Spleen (tissue), 11 donors: Measurements from ENCODE around the gene CFAP90. TPM values are rescaled to one million over a fixed set of nuclear protein-coding genes. Genes with fewer than 3 reads are reported as not detected.
A peak's percentile ranks its signal among the peaks of the same experiment; 100 is the strongest.

ENCODE experiments used
- DNase-seq: peaks from one replicate; pipeline ENCODE4 v3.0.0-alpha.2; 2020
- H3K27ac ChIP-seq, 8 donors: fragments of 200-600 bp; sonication (generic) in 7 of 8; 1 replicate in 4 of 8; 2 replicates in 4 of 8; pipeline versions ENCODE4 v1.5.0 to v1.8.0; 2016 to 2021; ENCODE audit warnings: inconsistent platforms in 4 of 8, mild to moderate bottlenecking in 4 of 8, moderate library complexity in 1 of 8
- H3K27me3 ChIP-seq, 7 donors: fragments of 200-600 bp; sonication (generic) in 6 of 7; replicated peaks in 1 of 7; 1 replicate in 4 of 7; 2 replicates in 3 of 7; pipeline versions ENCODE4 v1.5.0 to v1.8.0; 2016 to 2021; ENCODE audit warnings: inconsistent platforms in 3 of 7, mild to moderate bottlenecking in 1 of 7
- H3K36me3 ChIP-seq, 6 donors: fragments of 200-600 bp; sonication (generic) in 5 of 6; 1 replicate in 4 of 6; 2 replicates in 2 of 6; pipeline versions ENCODE4 v1.5.0 to v1.8.0; 2016 to 2021; ENCODE audit warnings: inconsistent platforms in 2 of 6
- H3K4me1 ChIP-seq, 6 donors: fragments of 200-600 bp; sonication (generic) in 5 of 6; 1 replicate in 3 of 6; 2 replicates in 3 of 6; pipeline versions ENCODE4 v1.5.0 to v1.8.0; 2016 to 2021; ENCODE audit warnings: inconsistent platforms in 3 of 6
- H3K4me3 ChIP-seq, 8 donors: fragments of 200-600 bp; sonication (generic) in 7 of 8; 1 replicate in 4 of 8; 2 replicates in 4 of 8; pipeline versions ENCODE4 v1.5.0 to v1.8.0; 2016 to 2021; ENCODE audit warnings: inconsistent platforms in 4 of 8, mild to moderate bottlenecking in 4 of 8, moderate library complexity in 2 of 8
- H3K9me3 ChIP-seq, 8 donors: fragments of 200-600 bp; sonication (generic) in 7 of 8; 1 replicate in 4 of 8; 2 replicates in 4 of 8; pipeline versions ENCODE4 v1.5.0 to v1.8.0; 2016 to 2021; ENCODE audit warnings: inconsistent platforms in 4 of 8
- CTCF ChIP-seq, 11 experiments: fragments of 200-600 bp in 7 of 11; fragments of 450-650 bp in 4 of 11; sonication (generic) in 4 of 11; IDR thresholded peaks in 8 of 11; conservative IDR thresholded peaks in 3 of 11; 1 replicate in 7 of 11; 2 replicates in 4 of 11; pipeline versions ENCODE4 v1.4.0 to v1.8.0; 2016 to 2021; ENCODE audit warnings: antibody characterized with exemption in 11 of 11, inconsistent platforms in 4 of 11, mild to moderate bottlenecking in 1 of 11
- POLR2A ChIP-seq, 3 donors: fragments of 450-650 bp; IDR thresholded peaks; one replicate each; pipeline ENCODE4 v1.5.1; 2017; ENCODE audit warnings: antibody characterized with exemption in 3 of 3, mild to moderate bottlenecking in 1 of 3
- POLR2AphosphoS5 ChIP-seq, 3 donors: sonication (generic); formaldehyde crosslinking; IDR thresholded peaks; one replicate each; pipeline ENCODE4 v1.5.1; 2017; ENCODE audit warnings: antibody characterized with exemption in 3 of 3
- WGBS, 5 donors: extraction: QIAGEN DNeasy Blood & Tissue Kit in 3 of 5; methylation state at CpG; one replicate each; pipeline versions ENCODE4 v1.1.5 to v1.1.7; 2013 to 2018; 5-methylcytosine and 5-hydroxymethylcytosine counted together
- intact Hi-C: fragments of 100-400 bp; cut with DNase I; formaldehyde crosslinking; loops from one replicate; pipeline ENCODE4 v1.15.0; 2023; ENCODE audit warnings: low total_unique reads
- polyA plus RNA-seq, 3 donors: library from polyadenylated mRNA; stranded (reverse); fragments of 200-250 nt; gene quantifications; one replicate each; pipeline ENCODE4 v1.2.1, GENCODE V29; 2013
- total RNA-seq, 7 donors: library from RNA; depleted of rRNA in 3 of 7; stranded (reverse); fragments of >200 nt in 3 of 7; fragmentation: NEBNext Ultra II Directional in 4 of 7; extraction: Animal tissue kit (Norgen Biotek cat#: 25700) in 4 of 7; gene quantifications; one replicate each; pipeline versions ENCODE4 v1.1.0 to v1.2.1, GENCODE V29; 2016 to 2021
- donor health status: healthy with polysubstance abuse.
- donor health status: DM: no; HTN: no; CAD: no; lungs with moderate emphysema.
- donor health status: DM: no; HTN: no; CAD: no.
- donor health status: Bipolar disorder and iron deficiency.
- donor health status: healthy.
- donor health status: DM: no; HTN: no; CAD: no.
- donor health status: DM: yes; HTN: yes; CAD: no.

CFAP90 gene
- total and polyA plus RNA-seq, 10 donors: 0.17 to 0.60 (median 0.27) TPM; not detected in 7

DNA sequence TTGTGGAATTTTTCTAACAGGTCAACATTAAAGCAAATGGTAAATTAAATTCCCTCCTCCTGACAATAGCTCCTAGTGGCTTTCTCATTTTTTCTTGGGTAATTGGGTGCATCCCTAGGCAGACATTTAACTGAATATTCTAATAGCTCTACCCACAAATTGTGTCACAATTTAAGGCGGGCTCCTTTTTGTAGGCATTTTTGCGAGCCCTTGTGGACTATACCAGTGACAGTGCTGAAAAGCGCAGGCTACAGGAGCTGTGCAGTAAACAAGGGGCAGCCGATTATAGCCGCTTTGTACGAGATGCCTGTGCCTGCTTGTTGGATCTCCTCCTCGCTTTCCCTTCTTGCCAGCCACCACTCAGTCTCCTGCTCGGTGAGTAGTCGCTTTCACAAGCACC lies 38.0 kb upstream of the CFAP90 start:
- Histone ChIP-seq H3K27me3 (no peaks in the 10 kb centered on the region), H3K4me3 (no peak overlapping the region), H3K27ac (no peak overlapping the region), H3K36me3 (peaks cover 2 to 96% (median 73%) of the 10 kb centered on the region in 6 donors), H3K9me3 (no peaks in the 10 kb centered on the region), H3K4me1 (peaks cover 0 to 8% (median 2%) of the 10 kb centered on the region in 6 donors)
- WGBS, 5 donors: 87 to 96% (median 94%) methylated on average over 9 of the region's 9 CpGs
- intact Hi-C loops: no loop called here
- TF ChIP-seq POLR2AphosphoS5 (IDR thresholded peaks at IDR 0.05) (no peak), POLR2A (IDR thresholded peaks at IDR 0.05) (no peak), CTCF (IDR thresholded peaks at IDR 0.05 in 8 of 11, conservative IDR thresholded peaks at IDR 0.05 in 3 of 11) (no peak)
- DNase-seq: no peak

- Histone ChIP-seq H3K27ac (no peak overlapping the region), H3K36me3 (peaks cover 2 to 96% (median 74%) of the 10 kb centered on the region in 6 donors), H3K4me1 (peaks cover 0 to 14% (median 2%) of the 10 kb centered on the region in 6 donors), H3K4me3 (no peak overlapping the region), H3K9me3 (no peaks in the 10 kb centered on the region), H3K27me3 (no peaks in the 10 kb centered on the region)
- 68 to 77% (median 72%) methylated on average over 7 of the region's 7 CpGs for WGBS, 5 donors
- DNase-seq: no peak
- TF ChIP-seq POLR2AphosphoS5 (IDR thresholded peaks at IDR 0.05) (no peak), CTCF (IDR thresholded peaks at IDR 0.05 in 8 of 11, conservative IDR thresholded peaks at IDR 0.05 in 3 of 11) (peak in 10 of 11 experiments; percentile 14 to 62 (median 40)), POLR2A (IDR thresholded peaks at IDR 0.05) (no peak)
- intact Hi-C loops: no loop called here
Observed at GRCh38 chr5:7886849-7887475, 36.0 kb upstream of the CFAP90 start.

GRCh38 chr5:7884491-7885267 lies 33.7 kb upstream of the CFAP90 start:
- WGBS, 5 donors: 79 to 89% (median 83%) methylated on average over 5 of the region's 5 CpGs
- Histone ChIP-seq H3K36me3 (peaks cover 2 to 96% (median 68%) of the 10 kb centered on the region in 6 donors), H3K9me3 (no peaks in the 10 kb centered on the region), H3K4me3 (no peak overlapping the region), H3K27ac (no peak overlapping the region), H3K4me1 (peaks cover 0 to 31% (median 2%) of the 10 kb centered on the region in 6 donors), H3K27me3 (no peaks in the 10 kb centered on the region)
- TF ChIP-seq POLR2AphosphoS5 (IDR thresholded peaks at IDR 0.05) (no peak), CTCF (IDR thresholded peaks at IDR 0.05 in 8 of 11, conservative IDR thresholded peaks at IDR 0.05 in 3 of 11) (no peak), POLR2A (IDR thresholded peaks at IDR 0.05) (no peak)
- DNase-seq: no peak
- intact Hi-C loops: no loop called here

DNA sequence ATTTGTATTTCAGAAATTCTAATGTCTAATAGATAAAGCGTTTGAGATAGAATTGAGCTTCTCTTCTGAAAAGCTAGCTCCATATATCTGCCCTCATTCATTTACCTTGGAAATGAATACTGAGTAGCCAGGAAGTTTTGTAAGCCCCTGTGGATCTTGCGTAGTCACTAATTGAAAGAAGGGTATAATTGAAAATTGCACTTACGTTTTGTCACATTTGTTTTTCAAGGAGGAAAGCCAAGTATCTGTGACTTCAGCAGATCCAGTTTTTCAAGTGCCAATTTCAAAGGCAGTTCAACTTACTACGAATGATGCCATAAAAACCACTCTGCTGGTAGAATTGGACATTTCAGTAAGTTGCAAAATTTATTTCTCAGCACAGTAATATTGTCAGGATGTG lies 32.0 kb upstream of the CFAP90 start:
- Histone ChIP-seq H3K27me3 (no peaks in the 10 kb centered on the region), H3K9me3 (no peaks in the 10 kb centered on the region), H3K27ac (peak overlapping the region in 4 of 8 donors; percentile 6 to 64 (median 58)), H3K36me3 (peaks cover 2 to 96% (median 70%) of the 10 kb centered on the region in 6 donors), H3K4me1 (peaks cover 0 to 47% (median 11%) of the 10 kb centered on the region in 6 donors), H3K4me3 (no peak overlapping the region)
- intact Hi-C loops: no loop called here
- no peak for TF ChIP-seq POLR2AphosphoS5 (IDR thresholded peaks at IDR 0.05)
- TF ChIP-seq POLR2A (IDR thresholded peaks at IDR 0.05): no peak
- 63 to 90% (median 71%) methylated on average over 4 of the region's 4 CpGs for WGBS, 5 donors
- DNase-seq: no peak
